ENCODE measurements around the gene PUM2. TPM values are rescaled to one million over a fixed set of nuclear protein-coding genes. Genes with fewer than 3 reads are reported as not detected.
A peak's percentile ranks its signal among the peaks of the same experiment; 100 is the strongest.

PUM2 gene
- total and polyA plus RNA-seq, 2 of the 13 experiments (the other 11 are each of a cell fraction or from before 2014, with no cell fraction given) = 69.6 to 69.8 TPM

GRCh38 chr2:20215183-20216040, 135.2 kb downstream of the PUM2 start (continued):
- TF ChIP-seq MED1 (CRISPR knock-in tag; IDR thresholded peaks at IDR 0.05) = peak; percentile 93
- TF ChIP-seq ZNF230 (CRISPR knock-in tag; IDR thresholded peaks at IDR 0.05) = no peak; the same call in 1 of the 2 replicates
- peak; percentile 96 for TF ChIP-seq TARDBP (CRISPR knock-in tag; IDR thresholded peaks at IDR 0.05)
- no peak for TF ChIP-seq ZNF558 (CRISPR knock-in tag; IDR thresholded peaks at IDR 0.05; ENCODE audit: borderline replicate concordance)
- no peak for TF ChIP-seq ZNF720 (CRISPR knock-in tag; IDR thresholded peaks at IDR 0.05)
- TF ChIP-seq NCOA5 (CRISPR knock-in tag; IDR thresholded peaks at IDR 0.05) = 0 out of 2 replicates have a peak, but pooled peaks have one; percentile 50
- no peak for TF ChIP-seq ZNF549 (CRISPR knock-in tag; IDR thresholded peaks at IDR 0.05)
- peak; percentile 65; the same call in 1 of the 2 replicates for TF ChIP-seq ZHX2 (IDR thresholded peaks at IDR 0.05; ENCODE audit: low read depth)
- TF ChIP-seq ZHX2 (CRISPR knock-in tag; IDR thresholded peaks at IDR 0.05; ENCODE audit: borderline replicate concordance) = no peak
- no peak for TF ChIP-seq ZNF367 (CRISPR knock-in tag; IDR thresholded peaks at IDR 0.05; ENCODE audit: borderline replicate concordance)
- TF ChIP-seq PRDM15 (CRISPR knock-in tag; IDR thresholded peaks at IDR 0.05) = no peak
- TF ChIP-seq NCOR1 (IDR thresholded peaks at IDR 0.05; ENCODE audit: borderline replicate concordance, low read length) = peak; percentile 90
- no peak for TF ChIP-seq ZNF740 (CRISPR knock-in tag; IDR thresholded peaks at IDR 0.05)
- peak; percentile 84 to 93 for TF ChIP-seq NR2F1 (CRISPR knock-in tag; IDR thresholded peaks at IDR 0.05)
